Mononuclear cell (primary cell): ENCODE results near the gene SLC22A14. TPM values are rescaled to one million over a fixed set of nuclear protein-coding genes. Genes with fewer than 3 reads are reported as not detected.

ENCODE experiments used
- H3K27me3 ChIP-seq: 2 replicates; pipeline ENCODE4 v1.6.0; 2011; ENCODE audit warnings: low read length, control low read depth; ENCODE audit not compliant: insufficient read depth
- H3K4me1 ChIP-seq: 2 replicates; pipeline ENCODE4 v1.5.1; 2011; ENCODE audit warnings: mild to moderate bottlenecking, low read length, control low read depth; ENCODE audit not compliant: insufficient read depth
- H3K4me3 ChIP-seq: 2 replicates; pipeline ENCODE4 v1.5.1; 2011; ENCODE audit warnings: mild to moderate bottlenecking, low read length, moderate library complexity
- H3K9me3 ChIP-seq: 2 replicates; pipeline ENCODE4 v1.5.1; 2011; ENCODE audit warnings: low read depth, mild to moderate bottlenecking, control low read depth, low read length
- total RNA-seq: library from RNA; depleted of rRNA; stranded (reverse); fragments of >200 nt; gene quantifications from one replicate; pipeline ENCODE4 v1.2.3, GENCODE V29; 2012

SLC22A14 gene
- total RNA-seq, 1 donor, result 0.10 TPM

GRCh38 chr3:38361496-38361895, 79.4 kb downstream of the SLC22A14 start:
- no peaks in the 10 kb centered on the region for H3K4me1 ChIP-seq
- H3K9me3 ChIP-seq, result no peaks in the 10 kb centered on the region
- H3K27me3 ChIP-seq, result no peaks in the 10 kb centered on the region

GRCh38 chr3:38362825-38363224, 80.7 kb downstream of the SLC22A14 start:
- H3K4me3 ChIP-seq, result no peak overlapping the region
- H3K9me3 ChIP-seq, result no peaks in the 10 kb centered on the region

More at GRCh38 chr3:38361496-38361895, 79.4 kb downstream of the SLC22A14 start:
- no peak overlapping the region for H3K4me3 ChIP-seq

DNA sequence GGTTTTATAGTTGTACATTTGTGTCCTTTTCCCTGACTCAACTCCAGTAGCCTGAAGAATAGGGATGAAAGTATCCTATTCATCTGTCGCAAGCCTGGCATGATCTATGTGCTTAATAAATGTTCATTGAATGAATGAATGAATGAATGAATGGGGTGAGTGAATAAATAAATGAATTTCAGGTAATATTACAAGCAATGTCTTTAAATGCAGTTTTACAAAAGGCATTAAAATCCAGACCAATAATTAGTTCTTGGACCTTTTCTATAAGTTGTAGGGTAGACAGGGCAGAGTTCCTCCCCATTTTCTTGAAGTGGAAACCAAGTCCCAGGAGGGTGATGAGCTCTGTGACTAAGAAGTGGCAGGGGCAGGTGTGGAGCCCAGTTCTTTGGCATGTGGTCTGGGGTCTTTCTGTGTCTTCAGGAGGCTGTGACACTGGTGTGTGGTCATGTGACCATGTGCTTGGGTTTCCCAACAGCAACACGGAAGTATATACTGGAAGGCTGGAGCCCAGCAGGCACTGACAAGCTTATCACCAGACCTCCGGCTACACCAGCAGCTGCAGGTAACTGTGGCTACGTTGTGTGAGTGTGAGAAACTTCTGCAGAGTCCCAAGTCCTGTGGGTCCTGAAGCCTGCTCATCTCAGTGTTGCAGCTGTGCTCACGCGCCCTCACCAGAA, 82.8 kb downstream of the SLC22A14 start:
- H3K4me1 ChIP-seq, result no peaks in the 10 kb centered on the region
- H3K4me3 ChIP-seq, result no peak overlapping the region
- H3K9me3 ChIP-seq, result no peaks in the 10 kb centered on the region
- no peaks in the 10 kb centered on the region for H3K27me3 ChIP-seq

More at GRCh38 chr3:38362825-38363224, 80.7 kb downstream of the SLC22A14 start:
- no peaks in the 10 kb centered on the region for H3K27me3 ChIP-seq
- no peaks in the 10 kb centered on the region for H3K4me1 ChIP-seq

GRCh38 chr3:38365469-38366062, 83.5 kb downstream of the SLC22A14 start:
- Histone ChIP-seq H3K9me3 (no peaks in the 10 kb centered on the region), H3K4me3 (no peak overlapping the region), H3K27me3 (no peaks in the 10 kb centered on the region), H3K4me1 (no peaks in the 10 kb centered on the region)

DNA sequence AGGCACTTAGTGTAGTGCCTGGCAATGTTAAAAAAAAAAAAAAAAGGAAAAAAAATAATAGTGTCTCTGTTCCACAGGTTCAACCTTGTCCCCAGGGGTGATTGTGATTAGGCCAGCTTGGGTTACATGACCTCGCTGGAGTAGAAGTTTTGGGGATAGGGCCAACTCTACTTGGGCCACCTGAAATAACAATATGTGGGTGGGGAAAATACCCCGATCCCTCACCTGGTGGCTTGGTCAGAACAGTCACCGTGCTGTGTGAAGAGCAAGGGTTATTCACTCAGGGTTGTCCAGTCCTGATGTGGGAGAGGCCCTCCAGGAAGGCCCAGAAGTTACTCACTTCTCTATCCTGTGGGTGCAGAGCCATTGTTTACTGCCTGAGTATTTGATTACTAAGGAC, 84.0 kb downstream of the SLC22A14 start:
- Histone ChIP-seq H3K9me3 (no peaks in the 10 kb centered on the region), H3K27me3 (no peaks in the 10 kb centered on the region), H3K4me3 (no peak overlapping the region), H3K4me1 (no peaks in the 10 kb centered on the region)

GRCh38 chr3:38367779-38368178, 85.7 kb downstream of the SLC22A14 start:
- no peaks in the 10 kb centered on the region for H3K27me3 ChIP-seq
- H3K4me3 ChIP-seq, result no peak overlapping the region
- no peaks in the 10 kb centered on the region for H3K9me3 ChIP-seq
- no peaks in the 10 kb centered on the region for H3K4me1 ChIP-seq

Other genes starting within 250 kb of the SLC22A14 start
- 1.7 TPM for gene DLEC1, start 243.1 kb upstream of the SLC22A14 start, total RNA-seq
- gene ACAA1, start 145.2 kb upstream of the SLC22A14 start, total RNA-seq, result 34.8 TPM
- gene MYD88, start 143.6 kb upstream of the SLC22A14 start, total RNA-seq, result 23.1 TPM
- 36.0 TPM for gene OXSR1, start 116.8 kb upstream of the SLC22A14 start, total RNA-seq
- not detected for gene SLC22A13, start 16.5 kb upstream of the SLC22A14 start, total RNA-seq
- gene XYLB, start 64.5 kb downstream of the SLC22A14 start, total RNA-seq, result 0.63 TPM
- gene ACVR2B, start 171.6 kb downstream of the SLC22A14 start, total RNA-seq, result 2.6 TPM
- 13.3 TPM for gene EXOG, start 214.0 kb downstream of the SLC22A14 start, total RNA-seq